Skeletal muscle tissue (tissue), 4 donors: ENCODE measurements around the gene FXYD2. TPM values are rescaled to one million over a fixed set of nuclear protein-coding genes. Genes with fewer than 3 reads are reported as not detected.

Source experiments
- H3K27ac ChIP-seq: one replicate; pipeline ENCODE4 v1.7.0; 2013; ENCODE audit warnings: mild to moderate bottlenecking, low read depth, low read length, inconsistent platforms
- H3K27me3 ChIP-seq, 3 donors: one replicate each; pipeline ENCODE4 v1.7.0; 2013; ENCODE audit warnings: low read length in 3 of 3; ENCODE audit not compliant: control insufficient read depth in 3 of 3, insufficient read depth in 3 of 3
- H3K36me3 ChIP-seq, 3 donors: one replicate each; pipeline ENCODE4 v1.7.0; 2013; ENCODE audit warnings: low read length in 3 of 3; ENCODE audit not compliant: control insufficient read depth in 3 of 3, insufficient read depth in 3 of 3
- H3K4me1 ChIP-seq, 3 donors: one replicate each; pipeline ENCODE4 v1.7.0; 2013; ENCODE audit warnings: low read length in 3 of 3, mild to moderate bottlenecking in 3 of 3; ENCODE audit not compliant: control insufficient read depth in 3 of 3, insufficient read depth in 3 of 3
- H3K4me3 ChIP-seq, 3 donors: one replicate each; pipeline ENCODE4 v1.7.0; 2013; ENCODE audit warnings: low read length in 3 of 3
- H3K9ac ChIP-seq, 3 donors: one replicate each; pipeline ENCODE4 v1.7.0; 2013; ENCODE audit warnings: low read length in 3 of 3, mild to moderate bottlenecking in 3 of 3, moderate library complexity in 2 of 3, low read depth in 1 of 3
- H3K9me3 ChIP-seq, 3 donors: one replicate each; pipeline ENCODE4 v1.7.0; 2013; ENCODE audit warnings: low read length in 3 of 3; ENCODE audit not compliant: control insufficient read depth in 3 of 3
- total RNA-seq: library from RNA; depleted of rRNA; stranded (reverse); fragments of >200 nt; gene quantifications from one replicate; pipeline ENCODE4 v1.2.3, GENCODE V29; 2014
- donor health status: Osteomylitis.

FXYD2 gene
- total RNA-seq, result 1.0 TPM

- Histone ChIP-seq H3K4me1 (peaks cover 16 to 34% (median 28%) of the 10 kb centered on the region in 3 donors), H3K9ac (peak within 1 kb of the TSS in 2 of 3 donors; percentile 33 to 62), H3K4me3 (peak within 1 kb of the TSS in 1 of 3 donors; percentile 13)
Observed at GRCh38 chr11:117824571-117825537, at the start of gene FXYD2. Gene FXYD2 (minus strand): TSS chr11:117824744. CDS start chr11:117824678, 66 bp downstream.

GRCh38 chr11:117873828-117874125 is 49.2 kb upstream of the FXYD2 start:
- peaks cover 30 to 61% (median 42%) of the 10 kb centered on the region in 3 donors for H3K27me3 ChIP-seq

More at GRCh38 chr11:117824571-117825537, at the start of gene FXYD2:
- H3K27me3 ChIP-seq, result no peaks in the 10 kb centered on the region
- H3K27ac ChIP-seq, result peak within 1 kb of the TSS; percentile 73
- H3K36me3 ChIP-seq, result no peaks in the 10 kb centered on the region
- no peaks in the 10 kb centered on the region for H3K9me3 ChIP-seq

GRCh38 chr11:117872975-117873827 is 48.7 kb upstream of the FXYD2 start:
- no peaks in the 10 kb centered on the region for H3K9me3 ChIP-seq
- H3K9ac ChIP-seq, result no peak overlapping the region
- no peak overlapping the region for H3K4me3 ChIP-seq
- peaks cover 30 to 59% (median 45%) of the 10 kb centered on the region in 3 donors for H3K27me3 ChIP-seq
- no peak overlapping the region for H3K27ac ChIP-seq
- H3K4me1 ChIP-seq, result peaks cover 35 to 55% (median 41%) of the 10 kb centered on the region in 3 donors
- H3K36me3 ChIP-seq, result no peaks in the 10 kb centered on the region

More at GRCh38 chr11:117873828-117874125, 49.2 kb upstream of the FXYD2 start:
- H3K4me3 ChIP-seq, result no peak overlapping the region
- H3K9ac ChIP-seq, result peak overlapping the region in 1 of 3 donors; percentile 8
- no peak overlapping the region for H3K27ac ChIP-seq
- H3K36me3 ChIP-seq, result no peaks in the 10 kb centered on the region
- no peaks in the 10 kb centered on the region for H3K9me3 ChIP-seq
- H3K4me1 ChIP-seq, result peaks cover 35 to 55% (median 41%) of the 10 kb centered on the region in 3 donors

GRCh38 chr11:117872420-117872961 is 47.9 kb upstream of the FXYD2 start:
- Histone ChIP-seq H3K36me3 (no peaks in the 10 kb centered on the region), H3K4me3 (no peak overlapping the region), H3K9me3 (no peaks in the 10 kb centered on the region), H3K4me1 (peaks cover 34 to 53% (median 40%) of the 10 kb centered on the region in 3 donors), H3K9ac (no peak overlapping the region), H3K27me3 (peaks cover 30 to 53% (median 42%) of the 10 kb centered on the region in 3 donors), H3K27ac (no peak overlapping the region)

GRCh38 chr11:117871784-117872183 is 47.2 kb upstream of the FXYD2 start:
- peaks cover 27 to 46% (median 34%) of the 10 kb centered on the region in 3 donors for H3K4me1 ChIP-seq
- no peak overlapping the region for H3K27ac ChIP-seq
- peaks cover 24 to 50% (median 35%) of the 10 kb centered on the region in 3 donors for H3K27me3 ChIP-seq

GRCh38 chr11:117871160-117871559 is 46.6 kb upstream of the FXYD2 start:
- Histone ChIP-seq H3K9me3 (no peaks in the 10 kb centered on the region), H3K9ac (no peak overlapping the region), H3K4me1 (peaks cover 24 to 46% (median 32%) of the 10 kb centered on the region in 3 donors), H3K36me3 (no peaks in the 10 kb centered on the region), H3K4me3 (no peak overlapping the region), H3K27ac (no peak overlapping the region), H3K27me3 (peaks cover 20 to 46% (median 34%) of the 10 kb centered on the region in 3 donors)

More at GRCh38 chr11:117871784-117872183, 47.2 kb upstream of the FXYD2 start:
- Histone ChIP-seq H3K9ac (no peak overlapping the region), H3K36me3 (no peaks in the 10 kb centered on the region), H3K4me3 (no peak overlapping the region), H3K9me3 (no peaks in the 10 kb centered on the region)

- Histone ChIP-seq H3K4me3 (no peak overlapping the region), H3K27ac (no peak overlapping the region), H3K36me3 (no peaks in the 10 kb centered on the region), H3K4me1 (peaks cover 17 to 40% (median 24%) of the 10 kb centered on the region in 3 donors), H3K9ac (peak overlapping the region in 1 of 3 donors; percentile 50), H3K27me3 (peaks cover 17 to 38% (median 27%) of the 10 kb centered on the region in 3 donors), H3K9me3 (no peaks in the 10 kb centered on the region)
Observed at GRCh38 chr11:117870103-117870952, 45.8 kb upstream of the FXYD2 start.

GRCh38 chr11:117869604-117870003 is 45.1 kb upstream of the FXYD2 start:
- Histone ChIP-seq H3K9ac (no peak overlapping the region), H3K27ac (no peak overlapping the region)

More at GRCh38 chr11:117869604-117870003, 45.1 kb upstream of the FXYD2 start:
- H3K36me3 ChIP-seq, result no peaks in the 10 kb centered on the region
- H3K27me3 ChIP-seq, result peaks cover 15 to 31% (median 21%) of the 10 kb centered on the region in 3 donors
- no peaks in the 10 kb centered on the region for H3K9me3 ChIP-seq
- peaks cover 11 to 33% (median 17%) of the 10 kb centered on the region in 3 donors for H3K4me1 ChIP-seq
- no peak overlapping the region for H3K4me3 ChIP-seq
